Activated T-helper 1 cell treated with anti-CD3 and anti-CD28 coated beads, Interleukin-2, amount 50 U/mL, for 16 hours (primary cell): Measurements from ENCODE around the gene SAMD5.

Experiments
- DNase-seq, 2 donors: peaks; one replicate each; pipeline ENCODE4 v3.0.0-alpha.2; 2020; ENCODE audit warnings: low read depth in 1 of 2, low spot score in 1 of 2

SAMD5 gene

DNA sequence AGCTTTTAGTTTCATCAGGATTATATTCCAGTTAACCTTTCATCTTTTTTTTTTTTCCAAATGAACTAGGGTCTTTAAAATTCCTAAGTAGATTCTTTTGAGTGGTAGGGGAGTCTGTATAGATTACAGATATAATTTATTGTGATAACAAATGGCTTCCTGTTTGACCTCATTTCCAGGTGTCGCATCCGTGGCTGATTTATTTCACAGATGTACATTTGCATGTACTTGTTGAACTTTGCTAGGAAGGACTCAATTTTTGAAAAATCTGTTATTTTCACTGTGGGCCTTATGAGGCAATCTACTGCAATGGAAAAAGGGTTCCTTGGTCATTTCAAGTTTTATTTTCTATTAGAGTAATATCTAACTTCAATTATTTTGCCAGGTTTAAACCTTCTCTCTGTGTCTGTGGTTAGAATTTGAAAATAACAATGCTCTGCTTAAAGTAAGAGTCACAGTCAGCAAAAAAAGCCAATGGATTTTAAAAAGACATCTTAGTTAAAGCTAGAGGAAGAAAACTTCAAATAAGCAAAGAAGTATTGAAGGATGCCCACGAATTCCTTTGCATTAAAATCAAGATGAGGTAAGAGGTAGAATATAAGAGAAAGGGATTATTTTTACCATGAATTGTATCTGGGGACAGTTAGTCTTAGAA lies 57.9 kb downstream of the SAMD5 start:
- DNase-seq = no peak

DNA sequence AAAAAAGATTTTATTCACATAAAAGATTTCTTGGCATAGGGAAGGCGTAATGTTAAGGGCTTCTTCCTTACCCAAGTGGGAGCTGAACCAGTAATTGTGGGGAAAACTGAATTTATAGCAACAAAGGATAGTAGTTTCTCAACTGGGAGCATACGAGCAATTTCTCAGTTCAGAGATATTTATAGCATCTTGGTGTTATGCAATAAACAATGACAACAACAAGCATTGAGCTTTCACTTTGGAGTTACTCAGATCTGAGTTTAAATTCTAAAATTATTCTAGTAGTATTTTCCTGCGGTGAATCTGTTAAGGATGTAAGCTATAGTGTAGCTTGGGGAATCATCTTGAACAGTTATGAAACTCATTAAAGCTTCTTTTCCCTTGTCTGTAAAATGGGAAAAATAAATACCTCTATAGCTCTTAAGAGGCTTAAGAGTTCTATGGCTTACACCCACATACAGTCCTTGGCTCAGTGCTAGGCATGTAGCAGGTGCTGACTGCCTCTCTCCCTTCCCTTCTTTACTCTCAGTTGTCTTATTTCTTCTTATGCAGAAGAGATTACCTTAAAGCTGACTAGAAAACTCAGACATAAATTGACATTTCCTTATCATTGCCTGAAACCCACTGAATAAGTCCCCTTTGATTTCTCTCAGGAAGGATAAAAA lies 58.8 kb downstream of the SAMD5 start:
- DNase-seq = no peak

DNA sequence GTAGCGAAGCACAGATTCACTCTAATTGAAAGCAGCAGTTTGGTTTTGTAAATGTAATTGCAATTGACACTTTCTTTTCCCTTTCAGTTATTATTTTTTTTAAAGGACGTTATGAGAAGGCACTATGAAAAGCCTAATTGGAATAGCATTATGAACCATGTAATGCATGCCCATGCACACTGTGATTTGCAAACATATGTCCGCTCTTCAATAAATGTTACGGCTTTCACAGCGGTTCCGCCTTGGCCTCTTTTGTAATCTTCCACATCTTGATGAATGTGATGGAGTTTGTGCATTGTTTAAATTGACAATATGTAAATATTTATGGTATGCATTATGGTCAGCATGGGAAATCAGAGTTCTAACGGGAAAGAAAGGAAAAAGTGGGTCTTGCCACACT lies 61.3 kb downstream of the SAMD5 start:
- no peak for DNase-seq

DNA sequence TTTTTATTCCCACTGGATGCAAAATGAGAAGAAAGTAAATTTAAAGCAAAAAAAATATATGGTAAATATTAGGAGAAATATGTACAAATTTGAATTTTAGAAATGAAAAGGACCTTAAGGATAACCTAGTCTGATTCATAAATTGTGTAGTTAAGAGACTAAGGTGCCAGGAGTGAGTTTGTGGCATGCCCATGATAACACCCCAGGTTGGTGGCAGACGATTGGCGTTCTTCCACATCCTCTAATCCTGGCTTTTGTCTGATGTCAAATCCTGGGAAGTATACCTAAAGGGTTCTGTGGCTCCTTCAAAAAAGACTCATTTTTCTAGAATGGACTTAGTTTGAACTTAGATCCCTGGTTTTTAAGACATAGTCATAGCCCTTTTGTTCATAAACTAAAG lies 62.2 kb downstream of the SAMD5 start:
- DNase-seq = no peak

DNA sequence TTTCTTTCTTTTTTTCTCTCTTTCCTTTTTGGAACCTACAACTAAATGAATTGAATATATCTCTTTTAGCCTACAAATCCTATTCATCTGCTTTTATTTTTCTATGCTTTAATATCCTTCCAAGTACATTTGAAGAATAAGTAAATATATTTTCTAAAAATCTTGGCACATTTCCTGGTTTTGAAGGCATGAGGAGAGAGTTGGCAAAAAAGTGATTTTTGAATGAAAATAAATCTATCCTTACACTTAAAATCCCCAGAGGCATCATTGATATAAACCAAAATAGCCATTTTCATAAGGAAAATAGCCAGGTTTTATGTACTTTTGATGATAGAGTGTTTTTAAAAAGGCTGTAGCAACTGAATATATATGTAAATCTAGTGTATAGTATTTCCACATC lies 69.0 kb downstream of the SAMD5 start:
- no peak for DNase-seq

DNA sequence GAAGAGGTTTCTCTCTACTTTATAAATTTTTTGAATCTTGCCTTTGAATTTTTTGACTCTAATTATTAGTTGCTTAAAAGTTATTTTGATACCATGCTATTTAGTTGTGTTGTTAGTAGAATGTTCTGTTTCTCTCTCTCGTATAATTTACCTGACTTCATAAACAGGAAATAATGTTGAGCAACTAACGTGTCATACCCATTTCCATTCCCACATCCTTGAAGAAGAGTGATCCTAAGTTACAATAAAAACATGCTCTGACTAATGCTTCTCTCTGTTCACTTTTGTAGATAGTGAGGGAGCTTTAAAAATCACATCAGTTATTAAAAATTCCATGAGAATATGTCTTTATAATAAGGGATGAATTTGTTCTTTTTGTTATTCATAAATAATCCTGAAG lies 69.7 kb downstream of the SAMD5 start:
- no peak for DNase-seq

DNA sequence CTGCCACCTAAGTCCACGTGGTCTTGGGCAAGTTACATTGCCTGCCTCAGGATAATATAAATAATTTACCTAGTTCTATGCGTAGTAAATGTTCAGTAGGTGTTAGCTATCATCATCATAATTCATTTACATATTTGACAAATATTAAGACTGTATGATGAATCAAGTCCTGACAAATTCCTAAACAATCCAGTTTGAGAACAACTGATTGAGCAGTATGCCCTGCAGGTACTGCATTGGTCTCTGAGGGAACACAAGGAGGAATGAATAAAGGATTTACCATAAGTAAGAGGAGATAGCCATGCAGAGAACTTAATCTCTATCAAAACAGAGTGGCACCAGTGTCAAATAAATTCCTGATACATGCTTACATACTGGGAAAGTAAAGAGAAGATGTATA lies 70.4 kb downstream of the SAMD5 start:
- no peak for DNase-seq

DNA sequence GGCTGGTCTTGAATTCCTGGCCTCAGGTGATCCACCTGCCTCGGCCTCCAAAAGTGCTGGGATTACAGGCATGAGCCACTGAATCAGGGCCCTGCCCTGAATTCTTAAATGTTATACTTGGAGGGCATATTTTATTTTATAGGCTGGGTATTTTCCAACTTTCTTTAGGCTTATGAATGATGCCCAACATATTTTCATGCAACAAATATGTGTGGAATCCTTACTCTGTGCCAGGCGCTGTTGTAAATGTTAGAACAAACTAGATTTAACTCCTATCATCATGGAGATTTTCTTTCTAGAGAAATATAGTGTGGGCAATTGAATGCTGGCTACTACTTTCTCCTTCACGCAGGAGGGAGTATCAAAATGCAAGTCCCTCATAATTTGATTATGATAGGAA lies 71.2 kb downstream of the SAMD5 start:
- DNase-seq = no peak

DNA sequence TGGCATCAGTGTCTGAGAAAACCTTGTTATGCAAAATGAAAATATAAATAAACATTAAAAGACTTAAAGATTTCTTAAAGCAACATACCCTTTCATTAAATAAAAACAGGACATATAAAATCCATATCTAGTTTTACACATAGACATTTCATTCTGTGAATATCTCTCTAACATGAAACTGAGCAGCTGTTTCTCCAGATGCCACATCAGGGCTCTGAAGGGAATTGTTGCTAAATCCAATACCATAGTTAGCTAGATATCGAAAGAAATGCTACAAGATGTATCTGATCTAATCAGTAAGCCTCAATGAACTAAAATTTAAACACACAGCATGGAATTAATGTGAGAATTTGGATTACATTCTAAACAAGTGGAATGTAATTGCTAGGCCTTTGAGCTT lies 74.5 kb downstream of the SAMD5 start:
- DNase-seq = no peak

DNA sequence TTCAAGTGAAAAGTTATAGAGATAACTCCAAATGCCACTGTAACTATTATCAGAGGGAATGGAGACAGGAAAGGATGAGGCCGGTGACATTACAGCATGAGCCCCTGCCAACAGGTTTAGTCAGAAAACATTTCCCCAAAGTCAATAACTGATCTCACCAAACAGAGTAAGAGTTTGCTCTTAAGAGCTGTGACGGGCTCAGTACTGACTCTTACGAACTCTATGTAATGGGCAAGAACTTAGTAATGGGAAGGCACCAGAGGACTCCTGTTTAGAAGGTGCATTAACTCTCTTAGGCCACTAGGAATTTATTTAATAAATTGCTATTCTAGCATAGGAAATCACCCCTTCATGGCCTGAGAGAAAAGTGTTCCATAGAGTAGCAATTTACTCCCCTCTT lies 76.8 kb downstream of the SAMD5 start:
- DNase-seq = no peak

DNA sequence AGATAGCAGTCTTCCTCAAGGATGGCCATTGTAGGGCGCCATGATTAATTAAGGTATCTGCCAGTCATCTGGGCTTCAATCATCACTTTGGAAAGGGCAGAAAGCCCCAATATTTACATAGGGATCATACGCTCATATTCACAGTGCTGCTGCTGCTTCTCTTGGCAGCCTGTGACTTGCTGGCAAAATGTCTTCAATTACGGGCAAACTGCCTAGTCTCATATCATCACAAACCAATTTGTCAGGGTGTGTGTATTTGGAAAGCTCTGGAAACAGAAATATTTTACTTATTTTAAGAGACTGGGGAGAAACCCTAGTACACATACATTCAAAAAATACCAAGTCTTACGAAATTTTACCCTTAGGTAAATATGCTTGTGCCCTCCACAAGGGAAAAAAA lies 77.6 kb downstream of the SAMD5 start:
- DNase-seq = no peak

DNA sequence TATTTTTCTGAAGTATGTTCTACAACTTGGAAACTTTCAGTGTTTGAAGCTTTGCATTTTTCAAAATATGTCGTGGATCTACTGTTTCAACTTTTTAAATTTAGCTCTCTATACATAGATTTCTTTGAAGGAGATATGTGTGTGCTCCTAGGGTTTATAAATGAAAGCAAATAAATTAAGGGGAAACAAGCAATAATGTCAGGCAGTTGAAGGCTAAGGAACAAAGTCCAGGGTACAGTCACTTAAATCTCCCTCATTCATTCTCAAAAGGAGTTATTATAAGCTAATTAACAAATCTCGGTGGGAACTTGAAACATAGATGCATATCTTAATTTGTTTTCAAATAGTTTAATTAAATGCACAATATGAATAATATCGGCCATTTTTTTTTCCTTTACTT lies 79.4 kb downstream of the SAMD5 start:
- no peak for DNase-seq

DNA sequence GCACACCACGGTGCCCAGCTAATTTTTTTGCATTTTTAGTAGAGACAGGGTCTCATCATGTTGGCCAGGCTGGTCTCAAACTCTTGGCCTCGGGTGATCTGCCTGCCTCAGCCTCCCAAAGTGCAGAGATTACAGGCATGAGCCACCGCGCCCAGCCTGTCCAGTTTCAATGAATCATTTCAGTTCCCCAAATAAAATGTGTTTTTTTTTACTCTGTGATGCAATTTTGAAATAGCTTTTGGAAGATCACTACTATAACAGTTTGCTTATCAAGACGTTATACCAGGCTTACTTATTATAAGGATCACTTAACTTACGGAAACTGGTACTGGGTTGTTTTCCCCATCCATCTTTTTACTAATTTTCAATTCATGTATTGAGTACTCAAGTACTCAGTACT lies 80.0 kb downstream of the SAMD5 start:
- DNase-seq = no peak

DNA sequence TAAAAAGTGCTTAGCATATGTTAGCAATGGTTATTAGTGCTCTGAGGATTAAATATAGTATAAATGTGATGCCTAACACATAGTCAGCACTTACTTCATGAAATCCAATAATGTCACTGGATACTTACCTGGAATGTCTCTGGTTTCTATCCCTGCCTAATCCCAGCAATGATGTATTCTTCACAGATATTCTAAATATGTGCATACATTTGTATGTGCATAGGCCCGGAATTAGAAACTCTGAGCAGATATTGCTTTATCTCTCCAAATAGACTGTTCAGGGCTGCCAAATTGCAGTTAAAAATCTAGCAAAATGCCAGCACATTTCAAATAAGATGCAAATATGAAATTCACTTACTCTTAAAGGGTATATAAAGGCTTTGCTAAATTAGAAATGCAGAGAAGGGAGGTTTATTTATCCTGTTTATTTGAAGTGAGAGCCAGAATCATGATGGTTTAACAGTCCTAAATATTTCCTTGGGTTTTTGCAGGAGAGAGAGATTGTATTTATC lies 81.3 kb downstream of the SAMD5 start:
- DNase-seq = no peak

DNA sequence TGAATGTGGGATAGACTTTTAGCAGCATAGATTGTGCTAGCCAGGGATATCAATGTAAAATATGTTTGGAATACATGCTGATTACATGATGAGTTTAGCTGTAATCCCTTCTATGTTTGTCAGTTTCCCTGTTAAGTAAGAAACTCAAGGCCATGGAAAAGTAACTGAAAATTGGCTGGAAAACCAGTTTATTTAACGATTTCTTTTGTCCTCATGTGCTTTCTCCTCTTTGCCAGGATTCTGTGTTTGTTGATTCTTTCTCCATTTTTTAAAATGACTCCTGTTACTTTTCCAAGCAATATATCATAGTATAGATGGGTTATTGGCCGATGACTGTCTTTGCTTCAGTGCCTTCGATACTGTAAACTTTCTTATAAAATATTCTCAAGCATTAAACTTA lies 87.5 kb downstream of the SAMD5 start:
- DNase-seq = no peak

DNA sequence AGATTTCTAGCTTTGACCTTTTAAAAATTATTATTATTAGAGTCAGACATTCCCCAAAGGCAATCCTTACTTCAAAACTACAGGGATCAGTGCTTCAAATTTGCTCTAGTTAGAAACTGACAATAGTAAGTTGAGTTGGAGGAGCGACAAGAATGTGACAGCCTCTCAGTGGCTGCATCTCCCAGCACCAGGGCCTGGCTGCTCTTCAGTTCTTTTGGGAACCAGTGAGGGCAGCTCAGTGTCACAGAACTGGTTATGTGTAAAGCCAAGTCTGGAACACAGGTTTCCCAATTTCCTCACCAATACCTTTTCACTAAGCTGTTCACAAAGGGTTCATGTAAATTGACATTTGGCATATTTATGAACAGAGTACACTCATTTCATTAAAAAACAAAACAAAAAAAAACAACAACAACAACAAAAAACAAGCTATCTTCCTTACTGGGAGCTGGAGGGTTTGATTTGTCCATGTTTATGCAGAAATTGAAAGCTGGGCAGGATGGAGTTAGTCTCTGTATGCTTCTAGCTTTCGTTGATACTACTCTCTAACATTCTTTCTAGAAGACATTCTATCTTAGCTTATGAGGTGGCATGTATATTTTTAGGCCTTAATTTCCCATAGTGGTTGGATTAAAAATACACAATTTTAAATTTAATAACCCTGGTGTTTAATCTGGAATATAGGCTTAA lies 95.0 kb downstream of the SAMD5 start:
- no peak for DNase-seq

DNA sequence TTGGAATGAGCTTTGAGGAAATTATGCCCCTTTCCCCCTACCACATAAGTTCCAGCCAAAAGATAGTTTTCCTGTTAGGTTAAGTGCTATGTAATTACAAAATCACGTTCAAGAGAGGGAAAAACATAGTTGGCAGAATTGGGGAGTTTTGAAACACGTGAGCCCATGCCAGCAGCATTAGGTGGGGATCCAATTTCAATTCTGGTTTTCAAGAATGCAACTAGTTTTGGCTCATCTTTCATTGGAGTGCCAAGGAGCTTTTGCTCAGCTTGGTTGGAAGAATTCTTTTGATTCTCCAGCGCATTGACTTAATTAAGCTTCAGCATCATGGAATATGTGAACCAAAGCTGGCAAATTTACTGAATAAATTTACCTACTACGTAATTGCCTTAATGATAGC lies 95.9 kb downstream of the SAMD5 start:
- DNase-seq = no peak

DNA sequence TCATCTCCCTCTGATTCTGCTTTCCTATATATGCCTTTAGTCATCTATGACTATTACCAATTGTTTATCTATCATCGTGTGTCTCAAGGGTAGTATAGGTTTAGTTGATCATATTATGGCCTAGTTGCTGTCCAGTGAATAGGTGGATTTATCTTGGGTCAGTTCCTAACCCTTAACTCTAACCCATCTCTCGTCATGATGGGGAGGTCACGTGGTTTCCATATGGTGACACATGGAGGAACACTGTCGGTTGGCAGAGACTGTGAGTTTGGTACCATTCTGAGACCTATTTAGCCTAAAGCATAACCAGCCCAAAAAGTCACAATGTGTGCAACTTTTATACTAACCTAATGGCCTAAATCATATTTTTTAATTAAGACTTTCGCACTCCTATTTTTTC lies 103.5 kb downstream of the SAMD5 start:
- DNase-seq = no peak

DNA sequence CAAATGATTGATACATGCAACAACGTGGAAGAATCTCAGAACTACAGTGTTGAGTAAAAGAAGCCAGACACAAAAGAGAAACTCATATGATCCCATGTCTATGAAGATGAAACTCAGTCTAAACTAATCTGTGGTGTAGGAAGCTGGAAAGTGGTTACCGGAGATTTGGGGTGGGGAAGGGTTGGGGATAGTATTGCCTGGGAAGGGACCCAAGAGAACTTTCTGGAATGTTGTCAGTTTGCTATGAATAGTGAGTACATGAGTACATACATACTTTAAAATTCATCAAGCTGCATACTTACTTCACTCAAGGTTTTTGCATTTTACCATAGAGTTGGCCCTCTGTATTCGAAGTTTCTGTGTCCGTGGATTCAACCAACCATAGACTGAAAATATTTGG lies 106.0 kb downstream of the SAMD5 start:
- DNase-seq = no peak

DNA sequence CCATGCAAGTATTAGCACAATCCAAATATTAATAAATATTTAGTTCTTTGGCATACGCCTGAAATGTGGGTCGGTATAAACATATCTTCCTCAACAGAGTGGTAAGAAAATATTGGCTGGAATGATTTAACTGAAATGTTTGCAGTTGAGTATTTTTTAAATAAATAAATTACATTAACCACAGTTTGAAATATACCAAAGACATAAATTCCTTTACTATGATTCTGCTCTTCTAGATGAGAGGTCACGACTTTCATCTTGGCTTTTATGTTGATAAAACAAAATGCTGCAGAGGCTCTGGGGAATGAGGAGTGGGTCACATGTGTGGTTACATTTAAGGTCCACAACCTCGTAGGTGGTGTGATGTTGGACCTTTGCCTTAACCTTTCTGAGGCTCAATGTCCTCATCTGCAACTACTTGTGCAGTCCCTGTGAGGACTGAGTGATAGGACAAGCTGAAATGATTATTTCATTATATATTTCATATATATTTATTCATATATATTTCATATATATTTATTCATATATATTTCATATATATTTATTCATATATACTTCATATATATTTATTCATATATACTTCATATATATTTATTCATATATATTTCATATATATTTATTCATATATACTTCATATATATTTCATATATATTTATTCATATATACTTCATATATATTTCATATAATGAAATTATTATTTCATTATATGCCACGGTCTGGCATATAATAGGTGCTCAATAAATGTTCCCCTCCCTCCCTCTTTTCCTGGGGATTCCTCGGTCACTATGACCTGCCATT lies 107.4 kb downstream of the SAMD5 start:
- no peak for DNase-seq

DNA sequence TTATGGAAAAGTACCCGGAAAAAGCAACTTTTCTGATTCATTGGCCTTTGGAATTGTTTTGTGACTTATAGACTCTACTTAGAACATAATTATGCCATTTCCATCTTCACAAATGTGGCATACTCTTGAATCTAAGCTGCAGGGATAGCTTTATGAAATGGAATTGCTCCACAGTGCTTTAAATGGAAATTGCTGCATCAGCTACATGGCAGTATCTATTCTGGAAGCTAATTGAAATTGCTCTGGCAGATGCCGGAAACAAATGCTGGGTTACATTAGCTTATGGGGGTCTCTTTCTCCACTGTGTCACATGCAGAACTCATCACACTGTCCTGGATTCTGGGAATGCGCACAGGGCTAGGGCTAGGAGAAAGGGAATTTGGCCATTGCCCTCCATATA lies 108.9 kb downstream of the SAMD5 start:
- no peak for DNase-seq

DNA sequence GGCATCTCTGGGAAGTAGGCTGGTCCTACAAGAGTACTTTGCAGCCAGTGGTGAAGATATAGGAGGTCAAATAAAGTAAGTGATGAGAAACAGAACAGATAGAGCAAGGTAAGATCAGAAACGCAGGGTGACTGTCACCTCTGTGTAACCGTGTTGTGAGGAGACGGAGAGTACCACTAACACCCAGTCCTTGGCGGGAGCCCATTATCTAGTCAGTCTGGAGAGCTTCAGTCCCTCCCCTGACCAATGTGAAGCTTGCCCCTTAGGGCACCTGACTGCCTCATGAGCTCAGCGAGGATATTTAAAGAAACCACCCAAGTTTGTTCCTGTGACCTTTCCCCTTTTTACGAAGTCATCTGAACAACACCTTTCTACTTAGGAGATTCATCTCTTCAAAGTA lies 110.0 kb downstream of the SAMD5 start:
- DNase-seq = no peak
